ENCODE data around the gene DTX1. TPM values are rescaled to one million over a fixed set of nuclear protein-coding genes. Genes with fewer than 3 reads are reported as not detected.

The DTX1 gene
- total and polyA plus RNA-seq, 3 donors from 2014 or later, result 15.0 to 26.9 (median 22.8) TPM

DNA sequence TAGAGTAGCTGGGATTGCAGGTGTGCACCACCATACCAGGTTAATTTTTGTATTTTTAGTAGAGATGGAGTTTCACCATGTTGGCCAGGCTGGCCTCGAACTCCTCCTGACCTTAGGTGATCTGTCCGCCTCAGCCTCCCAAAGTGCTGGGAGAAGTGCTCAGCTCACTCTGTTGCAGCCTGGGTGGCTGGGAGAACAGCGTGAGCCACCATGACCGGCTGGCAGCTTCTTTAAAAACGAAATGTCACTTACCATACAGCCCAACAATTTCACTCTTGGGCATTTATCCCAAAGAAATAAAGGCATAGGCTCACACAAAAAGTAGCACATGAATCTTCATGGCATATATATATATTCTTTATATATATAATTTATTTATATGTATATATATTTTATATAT is 88.3 kb downstream of the DTX1 start:
- DNase-seq, result no peak
- Histone ChIP-seq H3K36me3 (ENCODE audit: low read depth, missing control alignments) (no peaks in the 10 kb centered on the region), H3K27me3 (no peaks in the 10 kb centered on the region), H3K27ac (no peak overlapping the region), H3K9me3 (no peaks in the 10 kb centered on the region), H3K4me1 (peaks cover 11% of the 10 kb centered on the region), H3K4me3 (no peak overlapping the region)
- intact Hi-C loops (cut with DNase I; ENCODE audit: low total_unique reads), result no loop called here
- TF ChIP-seq, protein P1, sequence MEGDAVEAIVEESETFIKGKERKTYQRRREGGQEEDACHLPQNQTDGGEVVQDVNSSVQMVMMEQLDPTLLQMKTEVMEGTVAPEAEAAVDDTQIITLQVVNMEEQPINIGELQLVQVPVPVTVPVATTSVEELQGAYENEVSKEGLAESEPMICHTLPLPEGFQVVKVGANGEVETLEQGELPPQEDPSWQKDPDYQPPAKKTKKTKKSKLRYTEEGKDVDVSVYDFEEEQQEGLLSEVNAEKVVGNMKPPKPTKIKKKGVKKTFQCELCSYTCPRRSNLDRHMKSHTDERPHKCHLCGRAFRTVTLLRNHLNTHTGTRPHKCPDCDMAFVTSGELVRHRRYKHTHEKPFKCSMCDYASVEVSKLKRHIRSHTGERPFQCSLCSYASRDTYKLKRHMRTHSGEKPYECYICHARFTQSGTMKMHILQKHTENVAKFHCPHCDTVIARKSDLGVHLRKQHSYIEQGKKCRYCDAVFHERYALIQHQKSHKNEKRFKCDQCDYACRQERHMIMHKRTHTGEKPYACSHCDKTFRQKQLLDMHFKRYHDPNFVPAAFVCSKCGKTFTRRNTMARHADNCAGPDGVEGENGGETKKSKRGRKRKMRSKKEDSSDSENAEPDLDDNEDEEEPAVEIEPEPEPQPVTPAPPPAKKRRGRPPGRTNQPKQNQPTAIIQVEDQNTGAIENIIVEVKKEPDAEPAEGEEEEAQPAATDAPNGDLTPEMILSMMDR (IDR thresholded peaks at IDR 0.05), result no peak
- TF ChIP-seq POLR2A (IDR thresholded peaks at IDR 0.05), result no peak
- 59 to 70% methylated on average over 5 of the region's 5 CpGs for WGBS, 2 donors

DNA sequence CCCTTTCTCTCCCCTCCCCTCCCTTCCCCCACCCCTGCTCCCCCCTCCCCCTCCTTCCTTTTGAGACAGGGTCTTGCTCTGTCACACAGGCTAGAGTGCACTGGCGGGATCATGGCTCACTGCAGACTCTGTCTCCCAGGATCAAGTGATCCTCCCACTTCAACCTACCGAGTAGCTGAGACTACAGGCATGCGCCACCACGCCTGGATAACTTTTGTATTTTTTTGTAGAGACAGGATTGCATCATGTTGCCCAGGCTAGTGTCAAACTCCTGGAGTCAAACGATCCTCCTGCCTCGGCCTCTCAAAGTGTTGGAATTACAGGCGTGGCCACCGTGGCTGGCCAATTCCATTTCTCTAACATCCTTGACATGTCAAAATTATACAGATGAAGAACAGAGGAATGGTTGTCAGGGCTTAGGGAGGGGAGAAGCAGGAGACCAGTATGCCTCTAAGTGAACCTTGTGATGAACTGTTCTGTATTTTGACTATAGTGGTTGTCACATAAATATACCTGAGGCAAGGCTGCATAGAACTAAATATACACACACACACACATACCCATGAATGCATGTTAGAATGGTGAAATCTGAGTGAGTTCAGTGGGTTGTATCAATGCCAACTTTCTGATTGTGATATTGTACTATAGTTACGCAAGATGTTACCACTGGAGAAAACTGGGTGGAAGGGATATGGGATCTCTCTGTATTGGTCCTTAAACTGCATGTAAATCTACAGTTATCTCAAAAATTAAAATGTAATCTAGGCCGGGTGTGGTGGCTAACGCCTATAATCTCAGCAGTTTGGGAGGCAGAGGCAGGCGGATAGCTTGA is 89.4 kb downstream of the DTX1 start:
- Histone ChIP-seq H3K9me3 (no peaks in the 10 kb centered on the region), H3K27me3 (no peaks in the 10 kb centered on the region), H3K36me3 (ENCODE audit: low read depth, missing control alignments) (no peaks in the 10 kb centered on the region), H3K4me1 (peaks cover 11% of the 10 kb centered on the region), H3K27ac (no peak overlapping the region), H3K4me3 (no peak overlapping the region)
- no peak for TF ChIP-seq POLR2A (IDR thresholded peaks at IDR 0.05)
- TF ChIP-seq, protein P1 (IDR thresholded peaks at IDR 0.05), result no peak
- intact Hi-C loops (cut with DNase I; ENCODE audit: low total_unique reads), result no loop called here
- DNase-seq, result no peak
- 73 to 82% methylated on average over 12 of the region's 12 CpGs for WGBS, 2 donors

DNA sequence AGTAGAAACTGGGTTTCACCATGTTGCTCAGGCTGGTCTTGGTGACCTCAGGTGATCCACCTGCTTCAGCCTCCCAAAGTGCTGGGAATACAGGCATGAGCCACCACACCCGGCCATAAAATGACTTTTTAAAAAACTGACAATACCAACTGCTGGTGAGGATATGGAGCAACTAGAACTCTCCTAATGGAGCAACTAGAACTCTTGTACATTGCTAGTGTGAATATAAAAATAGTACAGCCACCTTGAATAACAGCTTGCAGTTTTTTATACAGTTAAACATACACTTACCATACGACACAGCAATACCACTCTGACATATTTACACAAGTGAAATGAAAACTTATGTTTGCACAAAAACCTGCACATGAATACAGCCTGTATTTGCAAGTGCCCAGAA is 90.5 kb downstream of the DTX1 start:
- DNase-seq, result no peak
- no peak overlapping the region for H3K27ac ChIP-seq
- no peak for TF ChIP-seq POLR2A (IDR thresholded peaks at IDR 0.05)
- H3K4me1 ChIP-seq, result peaks cover 6% of the 10 kb centered on the region
- H3K36me3 ChIP-seq (ENCODE audit: low read depth, missing control alignments), result no peaks in the 10 kb centered on the region
- no peaks in the 10 kb centered on the region for H3K9me3 ChIP-seq
- 89 to 95% methylated on average over 2 of the region's 2 CpGs for WGBS, 2 donors
- H3K27me3 ChIP-seq, result no peaks in the 10 kb centered on the region
- intact Hi-C loops (cut with DNase I; ENCODE audit: low total_unique reads), result no loop called here
- H3K4me3 ChIP-seq, result no peak overlapping the region

Other genes starting within 250 kb of the DTX1 start
- 10 to 100 TPM in 1 of 2 donors, 1 to 10 TPM in 1; 7.8 to 13.8 TPM for gene OAS1, start 149.8 kb upstream of the DTX1 start, total RNA-seq
- gene OAS1, start 149.8 kb upstream of the DTX1 start, polyA plus RNA-seq (ENCODE audit: insufficient read depth, low read depth, low replicate concordance), result 13.7 TPM
- gene OAS3, start 118.3 kb upstream of the DTX1 start, total RNA-seq, result 10 to 100 TPM in 1 of 2 donors, 1 to 10 TPM in 1; 8.5 to 11.5 TPM
- 6.9 TPM for gene OAS3, start 118.3 kb upstream of the DTX1 start, polyA plus RNA-seq (ENCODE audit: insufficient read depth, low read depth, low replicate concordance)
- gene OAS2, start 78.2 kb upstream of the DTX1 start, total RNA-seq, result 1 to 10 TPM; 3.2 to 3.5 TPM
- 9.0 TPM for gene OAS2, start 78.2 kb upstream of the DTX1 start, polyA plus RNA-seq (ENCODE audit: insufficient read depth, low read depth, low replicate concordance)
- gene RASAL1, start 79.0 kb downstream of the DTX1 start, total RNA-seq, result 10 to 100 TPM; 18.2 to 20.1 TPM
- 5.0 TPM for gene RASAL1, start 79.0 kb downstream of the DTX1 start, polyA plus RNA-seq (ENCODE audit: insufficient read depth, low read depth, low replicate concordance)
- under 1 TPM in 1 of 2 donors, not detected in 1; 0.81 TPM for gene CFAP73, start 93.0 kb downstream of the DTX1 start, total RNA-seq
- gene CFAP73, start 93.0 kb downstream of the DTX1 start, polyA plus RNA-seq (ENCODE audit: insufficient read depth, low read depth, low replicate concordance), result 1.2 TPM
- 10 to 100 TPM; 62.4 to 63.6 TPM for gene DDX54, start 128.7 kb downstream of the DTX1 start, total RNA-seq
- gene DDX54, start 128.7 kb downstream of the DTX1 start, polyA plus RNA-seq (ENCODE audit: insufficient read depth, low read depth, low replicate concordance), result 40.3 TPM
- gene RITA1, start 129.0 kb downstream of the DTX1 start, total RNA-seq, result 10 to 100 TPM; 20.9 to 22.1 TPM
- gene RITA1, start 129.0 kb downstream of the DTX1 start, polyA plus RNA-seq (ENCODE audit: insufficient read depth, low read depth, low replicate concordance), result 14.3 TPM
- gene TPCN1, start 164.7 kb downstream of the DTX1 start, total RNA-seq, result 10 to 100 TPM; 48.7 to 73.0 TPM
- 33.4 TPM for gene TPCN1, start 164.7 kb downstream of the DTX1 start, polyA plus RNA-seq (ENCODE audit: insufficient read depth, low read depth, low replicate concordance)